ENCODE measurements around the gene DCHS1. TPM values are rescaled to one million over a fixed set of nuclear protein-coding genes. Genes with fewer than 3 reads are reported as not detected.
A peak's percentile ranks its signal among the peaks of the same experiment; 100 is the strongest.

DCHS1 gene
- total and polyA plus RNA-seq, 9 of the 15 experiments (the other 6 are each of a cell fraction or from before 2014, with no cell fraction given), result 0.04 to 0.49 (median 0.14) TPM; not detected in 2

- TF ChIP-seq HDAC8 (tag; IDR thresholded peaks at IDR 0.05), result no peak
- no peak for TF ChIP-seq ZKSCAN1 (IDR thresholded peaks at IDR 0.05; ENCODE audit: low read depth, low read length)
- no peak for TF ChIP-seq ZBTB40 (IDR thresholded peaks at IDR 0.05)
- no peak for TF ChIP-seq ZBTB40 (CRISPR knock-in tag; IDR thresholded peaks at IDR 0.05)
- TF ChIP-seq ZNF764 (CRISPR knock-in tag; IDR thresholded peaks at IDR 0.05; ENCODE audit: low read depth), result no peak
- TF ChIP-seq NR1H2 (CRISPR knock-in tag; IDR thresholded peaks at IDR 0.05), result no peak
- no peak for TF ChIP-seq CCAR2 (IDR thresholded peaks at IDR 0.05; ENCODE audit: low read depth, low read length)
- no peak for TF ChIP-seq SRSF3 (IDR thresholded peaks at IDR 0.05; ENCODE audit: insufficient read depth, low read length)
- TF ChIP-seq SUPT5H (IDR thresholded peaks at IDR 0.05), result no peak
- TF ChIP-seq EWSR1 (IDR thresholded peaks at IDR 0.05; ENCODE audit: borderline replicate concordance, low read depth, partially characterized antibody), result no peak
- TF ChIP-seq FOSL1 (tag; conservative IDR thresholded peaks at IDR 0.05), result peak; percentile 97
- peak; percentile 55; the same call in 1 of the 2 replicates for TF ChIP-seq NBN (IDR thresholded peaks at IDR 0.05; ENCODE audit: low read depth)
- no peak for TF ChIP-seq MYNN (IDR thresholded peaks at IDR 0.05)
- no peak for TF ChIP-seq MYNN (CRISPR knock-in tag; IDR thresholded peaks at IDR 0.05)
- TF ChIP-seq ZC3H11A (IDR thresholded peaks at IDR 0.05; ENCODE audit: low read depth, low read length), result no peak
- no peak for TF ChIP-seq ZNF707 (CRISPR knock-in tag; conservative IDR thresholded peaks at IDR 0.05)
- TF ChIP-seq ZNF780A (CRISPR knock-in tag; IDR thresholded peaks at IDR 0.05), result no peak
- TF ChIP-seq CEBPZ (IDR thresholded peaks at IDR 0.05; ENCODE audit: borderline replicate concordance, low read depth, low read length), result no peak
- TF ChIP-seq HDGF (IDR thresholded peaks at IDR 0.05), result peak; percentile 68; the same call in 1 of the 2 replicates
- peak; percentile 9; the same call in 1 of the 2 replicates for TF ChIP-seq ZNF316 (IDR thresholded peaks at IDR 0.05)
Observed at GRCh38 chr11:6650980-6651379, 4.6 kb downstream of the DCHS1 start (continued).

All from K562 (cell line).